Calu3 (cell line): ENCODE measurements around the gene SMTNL1. TPM values are rescaled to one million over a fixed set of nuclear protein-coding genes. Genes with fewer than 3 reads are reported as not detected.

Source experiments
- BruUV-seq: library from RNA; stranded (reverse); fragments of 400-500 nt; replicated peaks from 2 replicates; lab custom pipeline; 2021; lab: Mats Ljungman, UMichigan
- CTCF ChIA-PET: fragments of 300-600 bp; sonication (Branson Sonifier 250); formaldehyde crosslinking; loops from one replicate; lab custom pipeline; 2022; ENCODE audit warnings: antibody characterized with exemption; lab: Charles Lee
- DNase-seq: peaks from one replicate; pipeline ENCODE4 v3.0.0; 2022
- H3K27ac Mint-ChIP-seq: one replicate; pipeline ENCODE4 v1.8.0; 2022; ENCODE audit warnings: mixed read lengths; ENCODE audit not compliant: unreplicated experiment
- H3K27me3 Mint-ChIP-seq: one replicate; pipeline ENCODE4 v1.8.0; 2022; ENCODE audit warnings: mixed read lengths; ENCODE audit not compliant: unreplicated experiment
- H3K36me3 Mint-ChIP-seq: one replicate; pipeline ENCODE4 v1.8.0; 2022; ENCODE audit warnings: mild to moderate bottlenecking, moderate library complexity, mixed read lengths; ENCODE audit not compliant: insufficient read depth, unreplicated experiment
- H3K4me1 Mint-ChIP-seq: one replicate; pipeline ENCODE4 v1.8.0; 2022; ENCODE audit warnings: mild to moderate bottlenecking, low read depth, mixed read lengths; ENCODE audit not compliant: unreplicated experiment
- H3K4me3 Mint-ChIP-seq: one replicate; pipeline ENCODE4 v1.8.0; 2022; ENCODE audit warnings: mild to moderate bottlenecking, low read depth, moderate library complexity, mixed read lengths; ENCODE audit not compliant: unreplicated experiment
- H3K9me3 Mint-ChIP-seq: one replicate; pipeline ENCODE4 v1.8.0; 2022; ENCODE audit warnings: low read depth, mixed read lengths; ENCODE audit not compliant: unreplicated experiment
- intact Hi-C: fragments of 100-400 bp; cut with micrococcal nuclease; formaldehyde crosslinking; loops from one replicate; pipeline ENCODE4 v1.10.0; 2022; ENCODE audit not compliant: unreplicated experiment
- total RNA-seq: library from RNA; stranded (reverse); gene quantifications from 2 replicates; pipeline ENCODE4 v1.2.3, GENCODE V29; 2022
- TF ChIP-seq, protein P1 (sequence below): fragments of 200-600 bp; IDR thresholded peaks from one replicate; pipeline ENCODE4 v1.8.0; 2022; ENCODE audit warnings: antibody characterized with exemption; ENCODE audit not compliant: unreplicated experiment

Gene SMTNL1
- total RNA-seq, 1 experiment from 2014 or later: not detected

DNA sequence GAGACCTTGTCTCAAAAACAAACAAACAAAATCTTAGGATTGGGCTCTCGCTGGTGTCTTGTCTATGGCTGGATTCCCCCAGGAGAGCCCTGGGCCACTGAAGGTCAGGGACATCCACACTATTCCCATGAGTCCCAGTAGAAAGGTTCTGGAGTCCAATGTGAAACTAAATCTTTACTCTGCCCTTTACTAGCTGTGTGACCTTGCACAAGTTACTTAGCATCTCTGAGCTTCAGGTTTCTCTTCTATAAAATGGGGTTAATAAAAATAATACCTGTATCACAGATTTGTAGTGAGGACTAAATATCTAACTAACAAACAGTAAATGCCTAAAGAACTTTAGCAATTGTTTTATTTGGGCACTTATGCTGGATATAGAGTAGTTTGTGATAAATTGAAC is 30.9 kb upstream of the SMTNL1 start:
- DNase-seq: no peak
- no peak overlapping the region for H3K4me3 Mint-ChIP-seq
- no peaks in the 10 kb centered on the region for H3K27me3 Mint-ChIP-seq
- H3K9me3 Mint-ChIP-seq: no peaks in the 10 kb centered on the region
- no TSS peak for BruUV-seq
- peaks cover 13% of the 10 kb centered on the region for H3K4me1 Mint-ChIP-seq
- CTCF ChIA-PET: interaction anchor here (1.1 to 1.2 kb wide), 2 partner anchors 13 kb away, joined by 4 to 5 read pairs; no protein-coding TSS in a partner anchor
- TF ChIP-seq, protein P1, sequence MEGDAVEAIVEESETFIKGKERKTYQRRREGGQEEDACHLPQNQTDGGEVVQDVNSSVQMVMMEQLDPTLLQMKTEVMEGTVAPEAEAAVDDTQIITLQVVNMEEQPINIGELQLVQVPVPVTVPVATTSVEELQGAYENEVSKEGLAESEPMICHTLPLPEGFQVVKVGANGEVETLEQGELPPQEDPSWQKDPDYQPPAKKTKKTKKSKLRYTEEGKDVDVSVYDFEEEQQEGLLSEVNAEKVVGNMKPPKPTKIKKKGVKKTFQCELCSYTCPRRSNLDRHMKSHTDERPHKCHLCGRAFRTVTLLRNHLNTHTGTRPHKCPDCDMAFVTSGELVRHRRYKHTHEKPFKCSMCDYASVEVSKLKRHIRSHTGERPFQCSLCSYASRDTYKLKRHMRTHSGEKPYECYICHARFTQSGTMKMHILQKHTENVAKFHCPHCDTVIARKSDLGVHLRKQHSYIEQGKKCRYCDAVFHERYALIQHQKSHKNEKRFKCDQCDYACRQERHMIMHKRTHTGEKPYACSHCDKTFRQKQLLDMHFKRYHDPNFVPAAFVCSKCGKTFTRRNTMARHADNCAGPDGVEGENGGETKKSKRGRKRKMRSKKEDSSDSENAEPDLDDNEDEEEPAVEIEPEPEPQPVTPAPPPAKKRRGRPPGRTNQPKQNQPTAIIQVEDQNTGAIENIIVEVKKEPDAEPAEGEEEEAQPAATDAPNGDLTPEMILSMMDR: no peak
- no peak overlapping the region for H3K27ac Mint-ChIP-seq
- intact Hi-C loops: no loop called here
- peaks cover 4% of the 10 kb centered on the region for H3K36me3 Mint-ChIP-seq

DNA sequence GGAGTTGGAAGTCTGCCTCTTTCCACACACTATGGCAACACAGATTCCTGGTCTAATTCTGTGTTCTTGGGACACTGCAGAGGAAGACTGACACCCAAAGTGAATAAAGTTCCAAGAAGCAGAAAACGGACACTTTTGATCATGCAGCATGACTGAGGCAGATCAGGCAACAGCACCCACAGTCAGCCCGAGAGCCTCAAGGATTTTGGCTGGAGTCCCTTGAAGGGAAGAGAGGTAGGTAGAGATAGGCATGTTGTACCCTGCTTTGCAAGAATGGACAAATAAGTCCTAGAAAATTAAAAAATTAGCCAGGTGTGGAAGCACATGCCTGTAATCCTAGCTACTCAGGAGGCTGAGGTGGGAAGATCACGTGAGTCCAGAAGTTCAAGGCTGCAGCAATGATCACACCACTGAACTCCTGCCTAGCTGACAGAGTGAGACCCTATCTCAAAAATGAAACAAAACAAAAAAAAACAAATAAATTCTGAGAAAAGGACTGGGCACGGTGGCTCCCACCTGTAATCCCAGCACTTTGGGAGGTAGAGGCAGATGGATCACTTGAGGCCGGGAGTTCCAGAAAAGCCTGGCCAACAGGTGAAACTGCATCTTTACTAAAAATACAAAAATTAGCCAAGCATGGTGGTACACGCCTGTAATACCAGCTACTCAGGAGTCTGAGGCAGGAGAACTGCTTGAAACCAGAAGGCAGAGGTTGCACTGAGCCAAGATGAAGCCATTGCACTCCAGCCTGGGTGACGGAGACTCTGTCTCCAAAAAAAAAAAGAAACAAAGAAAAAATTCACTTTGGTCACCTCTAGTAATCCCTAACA is 28.8 kb upstream of the SMTNL1 start:
- Mint-ChIP-seq H3K36me3 (peaks cover 4% of the 10 kb centered on the region), H3K4me3 (no peak overlapping the region), H3K27me3 (no peaks in the 10 kb centered on the region), H3K9me3 (no peaks in the 10 kb centered on the region), H3K27ac (no peak overlapping the region), H3K4me1 (peaks cover 8% of the 10 kb centered on the region)
- TF ChIP-seq, protein P1: no peak
- DNase-seq: no peak
- intact Hi-C loops: no loop called here
- CTCF ChIA-PET: no interaction called here
- no TSS peak for BruUV-seq

DNA sequence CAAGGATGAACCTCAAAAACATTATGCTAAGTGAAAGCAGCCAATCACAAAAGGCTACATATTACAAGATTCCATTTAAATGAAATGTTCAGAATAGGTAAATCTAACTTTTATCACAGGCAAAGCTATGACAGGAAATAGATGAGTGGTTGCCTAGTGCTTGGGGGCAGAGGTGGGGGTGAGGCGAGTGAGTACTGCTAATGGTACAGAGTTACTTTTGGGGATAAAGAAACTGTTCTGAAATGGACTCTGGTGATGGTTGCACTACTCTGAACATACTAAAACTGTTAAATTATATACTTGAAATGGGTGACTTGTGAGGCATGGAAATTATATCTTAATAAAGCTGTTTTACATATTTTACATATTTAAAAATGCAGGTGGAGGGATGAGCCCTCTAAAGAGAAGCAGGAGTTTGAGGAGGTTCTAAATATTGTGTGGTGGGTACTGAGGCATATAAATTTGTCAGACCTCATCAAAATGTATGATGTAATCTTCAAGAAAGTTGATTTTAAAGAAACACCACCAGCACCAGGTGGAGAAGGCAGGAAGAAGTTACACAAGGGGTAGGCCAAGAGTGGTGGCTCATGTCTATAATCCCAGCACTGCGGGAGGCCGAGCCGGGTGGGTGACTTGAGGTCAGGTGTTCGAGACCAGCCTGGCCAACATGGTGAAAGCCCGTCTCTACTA is 25.5 kb upstream of the SMTNL1 start:
- Mint-ChIP-seq H3K4me3 (no peak overlapping the region), H3K27ac (no peak overlapping the region), H3K27me3 (no peaks in the 10 kb centered on the region), H3K4me1 (peaks cover 8% of the 10 kb centered on the region), H3K36me3 (peaks cover 28% of the 10 kb centered on the region), H3K9me3 (no peaks in the 10 kb centered on the region)
- BruUV-seq: TSS peak; percentile 6
- intact Hi-C loops: no loop called here
- TF ChIP-seq, protein P1: no peak
- CTCF ChIA-PET: no interaction called here
- DNase-seq: no peak

DNA sequence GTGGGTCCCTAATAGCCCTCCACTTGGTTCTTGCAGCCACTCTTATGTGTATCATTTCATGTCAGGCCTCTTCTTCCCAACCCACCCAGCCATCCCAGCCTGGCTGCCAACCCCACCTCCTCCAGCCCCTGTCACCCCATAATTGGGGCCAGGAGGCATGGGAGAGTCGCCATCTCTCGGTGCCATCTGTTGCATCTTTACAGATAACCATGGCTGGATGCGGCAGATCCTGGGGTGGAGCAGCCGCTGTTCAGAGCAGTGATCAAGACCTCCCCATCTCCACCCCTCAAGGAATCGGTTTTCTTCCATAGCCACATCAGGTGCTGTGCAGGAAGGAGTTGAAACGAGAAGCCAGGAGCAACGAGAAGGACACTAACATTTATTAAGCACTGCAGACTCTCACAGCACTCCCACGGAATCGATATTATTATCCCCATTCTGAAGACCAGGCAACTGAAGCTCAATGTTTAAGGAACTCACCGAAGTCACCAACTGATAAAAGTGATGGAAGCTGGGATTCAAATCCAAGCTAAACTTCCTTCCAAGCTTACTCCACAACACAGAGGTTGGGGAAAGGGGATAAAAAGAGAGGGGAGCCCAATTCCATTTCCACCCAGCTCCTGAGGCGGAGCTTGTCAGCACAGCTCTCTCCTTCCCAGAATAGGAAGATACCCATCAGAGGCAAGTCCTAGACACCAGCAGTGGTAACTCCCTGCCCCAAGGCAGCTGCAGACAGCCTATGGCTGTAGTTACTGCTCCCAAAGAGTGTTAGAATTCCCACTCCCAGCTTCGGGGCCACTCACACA is 24.5 kb upstream of the SMTNL1 start:
- no peaks in the 10 kb centered on the region for H3K27me3 Mint-ChIP-seq
- CTCF ChIA-PET: interaction anchor here (0.8 to 2.7 kb wide), 2 partner anchors 20 to 132 kb away, joined by 4 to 16 read pairs; no protein-coding TSS in a partner anchor
- no peaks in the 10 kb centered on the region for H3K9me3 Mint-ChIP-seq
- TF ChIP-seq, protein P1: no peak
- no peak overlapping the region for H3K27ac Mint-ChIP-seq
- peaks cover 8% of the 10 kb centered on the region for H3K4me1 Mint-ChIP-seq
- H3K36me3 Mint-ChIP-seq: peaks cover 28% of the 10 kb centered on the region
- no peak for DNase-seq
- intact Hi-C loops: no loop called here
- H3K4me3 Mint-ChIP-seq: no peak overlapping the region
- no TSS peak for BruUV-seq
